Islet of Langerhans (tissue), 1 donor: ENCODE data around the gene CD180.
"Not testable (repeated sequence)": the region's sequence is repeated elsewhere in the genome, so short reads cannot be mapped to it uniquely, and the experiment has no call there.

Source experiments
- FAIRE-seq: peaks from one replicate; lab custom pipeline; 2011; peaks lifted over from hg19 to GRCh38; lab: Jason Lieb, UNC

The CD180 gene

DNA sequence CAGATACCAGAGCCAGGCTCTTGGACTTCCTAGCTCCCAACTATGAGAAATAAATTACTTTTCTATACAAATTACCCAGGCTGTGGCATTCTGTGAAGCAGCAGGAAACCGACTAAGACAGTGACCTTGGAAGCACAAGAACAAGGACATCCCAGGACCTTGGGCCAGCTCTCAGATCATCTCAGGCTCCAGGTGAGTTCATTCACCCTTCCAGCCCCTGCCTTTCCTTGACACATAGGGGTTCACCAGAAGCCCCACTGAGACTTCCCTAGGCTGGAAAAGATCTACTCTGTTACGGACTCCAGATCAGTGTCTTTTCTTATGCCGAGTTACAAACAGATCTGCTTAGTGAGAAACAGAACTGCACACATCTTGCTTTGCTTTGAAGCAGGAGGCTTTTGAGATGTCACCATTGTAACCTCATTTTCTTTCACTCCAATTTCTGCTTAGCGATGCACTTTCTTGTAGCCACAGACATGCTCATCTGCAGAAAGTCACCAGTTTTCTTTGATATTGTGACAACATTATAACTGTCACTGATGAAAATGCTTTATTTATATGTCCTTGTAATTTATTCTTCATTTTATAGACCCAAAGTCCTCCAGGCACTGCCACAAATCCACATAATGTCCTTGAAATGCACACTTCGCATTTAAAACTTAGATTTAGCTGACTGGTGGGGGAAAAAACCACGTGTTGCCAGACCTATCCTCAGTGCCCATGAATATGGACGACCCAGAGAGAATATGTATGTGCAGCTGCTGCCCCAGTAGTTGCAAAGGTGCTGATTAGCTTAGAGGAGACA, 8.1 kb downstream of the CD180 start:
- no peak for FAIRE-seq

DNA sequence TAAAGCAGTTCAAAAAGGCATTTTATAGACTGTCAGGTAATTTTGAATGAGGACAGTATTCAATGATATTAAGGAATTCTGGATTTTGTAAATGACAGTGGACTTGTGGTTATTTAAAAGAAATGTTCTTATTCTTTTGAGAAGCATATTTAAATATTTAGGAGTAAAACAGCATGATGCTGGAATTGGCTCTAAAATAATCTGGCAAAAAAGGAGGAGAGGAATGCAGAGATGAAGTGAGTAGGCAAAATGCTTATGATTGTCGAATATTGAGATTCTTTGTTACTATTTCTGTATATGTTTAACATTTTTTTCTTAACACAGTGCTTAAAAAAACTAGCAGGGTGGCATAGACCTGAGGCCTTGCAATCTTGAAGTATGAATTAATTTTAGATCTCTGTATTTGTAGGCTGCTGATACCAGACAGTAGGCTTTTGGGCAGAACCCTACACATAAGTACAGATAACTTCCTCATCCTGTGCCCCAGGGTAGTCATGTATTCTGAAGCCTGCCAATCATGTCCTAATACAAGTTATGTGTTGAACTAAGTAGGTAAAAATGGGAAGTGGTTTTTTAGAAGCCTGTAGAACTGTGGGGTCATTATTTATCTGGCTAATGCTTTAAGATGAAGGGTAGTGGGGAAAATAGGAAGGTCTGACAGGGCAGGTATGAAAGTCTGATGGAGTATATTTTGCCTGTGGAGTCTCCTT, 9.4 kb downstream of the CD180 start:
- FAIRE-seq: no peak

DNA sequence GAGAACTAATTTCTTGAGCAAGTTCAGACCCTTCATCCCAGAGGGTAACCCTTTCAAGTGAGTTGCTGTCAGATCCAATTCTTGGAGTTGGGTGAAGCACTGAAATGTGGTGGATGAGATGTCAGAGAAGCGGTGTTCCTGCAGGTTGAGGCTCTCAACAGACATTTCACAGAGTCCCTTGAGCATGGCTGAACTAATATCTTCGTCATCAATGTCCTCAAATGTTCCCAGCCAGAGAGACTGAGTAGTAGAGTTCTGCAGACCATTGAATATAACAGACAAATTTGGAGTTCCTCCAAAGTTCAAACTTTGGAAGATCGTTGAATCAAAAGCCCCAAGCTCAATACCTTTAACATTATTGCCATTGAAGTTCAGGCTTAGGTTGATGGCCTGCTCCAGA, 12.7 kb downstream of the CD180 start:
- no peak for FAIRE-seq

GRCh38 chr5:67182301-67182790, 14.3 kb downstream of the CD180 start:
- FAIRE-seq: no peak

- no peak for FAIRE-seq
These were observed 14.9 kb downstream of the CD180 start for GRCh38 chr5:67181648-67182221.

DNA sequence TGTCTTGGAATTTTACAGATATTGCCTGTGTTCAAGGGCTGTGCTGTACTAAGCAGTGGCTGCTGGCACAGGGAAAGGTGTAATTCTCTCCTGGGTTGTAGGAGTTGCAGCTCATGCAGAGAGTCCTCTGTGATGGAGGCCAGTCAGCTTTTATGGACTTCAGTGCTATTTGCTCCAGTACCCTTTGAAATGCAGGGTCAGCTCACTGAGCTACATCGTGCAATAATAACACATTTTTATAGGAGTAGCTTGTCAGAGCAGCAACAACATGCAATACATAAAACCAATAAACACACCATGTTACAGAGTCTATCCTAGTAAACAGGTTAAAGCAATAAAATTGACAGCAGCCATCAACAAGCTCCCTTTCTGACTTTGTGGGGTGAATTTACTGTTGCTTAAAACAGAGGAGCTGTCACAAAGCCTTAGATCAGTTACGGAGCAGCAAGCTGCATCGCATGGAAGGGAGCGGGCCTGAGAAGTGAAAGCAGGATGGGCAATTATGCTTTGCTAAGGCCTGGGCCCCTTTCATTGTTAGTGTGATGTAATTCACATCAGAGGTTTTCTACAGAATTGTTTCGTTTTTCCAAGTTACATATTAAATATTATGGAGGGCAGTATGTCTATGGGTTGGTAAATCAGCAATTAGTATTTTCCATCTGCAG, 16.8 kb downstream of the CD180 start:
- no peak for FAIRE-seq

DNA sequence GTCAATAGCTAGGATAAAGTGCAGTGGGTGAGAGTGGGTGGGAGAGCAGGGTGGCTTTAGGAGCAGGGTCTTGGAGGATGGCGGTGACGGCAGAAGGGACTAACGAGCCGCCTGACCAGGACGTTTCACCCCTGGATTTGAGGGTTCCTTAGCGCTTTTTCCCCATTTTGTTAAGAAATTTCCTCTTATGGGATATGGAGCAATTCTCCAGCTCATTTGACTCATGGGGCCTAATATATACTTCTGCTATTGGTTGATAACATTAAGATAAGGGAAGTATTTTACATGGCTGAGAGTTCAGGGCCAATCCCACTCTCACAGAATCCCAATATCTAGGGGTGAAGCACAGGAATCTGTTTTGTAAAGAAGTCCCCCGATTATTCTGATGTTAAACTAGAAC, 17.6 kb downstream of the CD180 start:
- FAIRE-seq: no peak

GRCh38 chr5:67178085-67178484, 18.5 kb downstream of the CD180 start:
- FAIRE-seq: no peak

- FAIRE-seq: no peak
These were observed 19.7 kb downstream of the CD180 start for GRCh38 chr5:67176936-67177335.

DNA sequence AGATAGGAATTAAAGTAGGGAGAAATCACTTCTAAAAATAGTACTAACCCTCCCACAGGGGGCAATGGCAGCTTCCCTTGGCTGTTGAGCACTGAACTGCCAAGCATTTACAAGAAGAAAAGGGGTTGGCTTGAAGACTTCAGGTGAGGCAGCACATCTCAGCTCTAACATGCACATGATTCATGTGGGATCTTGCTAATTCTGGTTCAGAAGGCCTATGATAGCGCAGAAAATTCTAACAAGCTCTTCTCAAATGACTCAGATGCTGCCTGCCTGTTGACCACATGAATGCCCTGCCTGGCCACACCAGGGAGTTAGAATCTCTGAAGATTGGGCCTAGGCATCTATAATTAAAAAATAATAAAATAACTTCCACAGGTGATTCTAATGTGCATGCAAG, 22.6 kb downstream of the CD180 start:
- no peak for FAIRE-seq

GRCh38 chr5:67173351-67173750, 23.2 kb downstream of the CD180 start:
- FAIRE-seq: not testable (repeated sequence)

GRCh38 chr5:67170767-67171166, 25.8 kb downstream of the CD180 start:
- no peak for FAIRE-seq

GRCh38 chr5:67168069-67168468, 28.5 kb downstream of the CD180 start:
- FAIRE-seq: no peak

GRCh38 chr5:67166460-67167285, 29.9 kb downstream of the CD180 start:
- no peak for FAIRE-seq

DNA sequence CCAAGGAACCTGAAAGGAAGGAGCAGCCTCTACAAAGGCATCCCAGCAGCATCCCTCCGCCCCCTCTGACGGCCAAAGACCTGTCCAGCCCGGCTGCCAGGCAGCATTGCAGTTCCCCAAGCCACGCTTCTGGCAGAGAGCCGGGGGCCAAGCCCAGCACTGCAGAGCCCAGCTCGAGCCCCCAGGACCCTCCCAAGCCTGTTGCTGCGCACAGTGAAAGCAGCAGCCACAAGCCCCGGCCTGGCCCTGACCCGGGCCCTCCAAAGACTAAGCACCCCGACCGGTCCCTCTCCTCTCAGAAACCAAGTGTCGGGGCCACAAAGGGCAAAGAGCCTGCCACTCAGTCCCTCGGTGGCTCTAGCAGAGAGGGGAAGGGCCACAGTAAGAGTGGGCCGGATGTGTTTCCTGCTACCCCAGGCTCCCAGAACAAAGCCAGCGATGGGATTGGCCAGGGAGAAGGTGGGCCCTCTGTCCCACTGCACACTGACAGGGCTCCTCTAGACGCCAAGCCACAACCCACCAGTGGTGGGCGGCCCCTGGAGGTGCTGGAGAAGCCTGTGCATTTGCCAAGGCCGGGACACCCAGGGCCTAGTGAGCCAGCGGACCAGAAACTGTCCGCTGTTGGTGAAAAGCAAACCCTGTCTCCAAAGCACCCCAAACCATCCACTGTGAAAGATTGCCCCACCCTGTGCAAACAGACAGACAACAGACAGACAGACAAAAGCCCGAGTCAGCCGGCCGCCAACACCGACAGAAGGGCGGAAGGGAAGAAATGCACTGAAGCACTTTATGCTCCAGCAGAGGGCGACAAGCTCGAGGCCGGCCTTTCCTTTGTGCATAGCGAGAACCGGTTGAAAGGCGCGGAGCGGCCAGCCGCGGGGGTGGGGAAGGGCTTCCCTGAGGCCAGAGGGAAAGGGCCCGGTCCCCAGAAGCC, 30.8 kb downstream of the CD180 start:
- FAIRE-seq: no peak

GRCh38 chr5:67164856-67165525, 31.6 kb downstream of the CD180 start:
- no peak for FAIRE-seq

GRCh38 chr5:67163863-67164595, 32.6 kb downstream of the CD180 start:
- no peak for FAIRE-seq

DNA sequence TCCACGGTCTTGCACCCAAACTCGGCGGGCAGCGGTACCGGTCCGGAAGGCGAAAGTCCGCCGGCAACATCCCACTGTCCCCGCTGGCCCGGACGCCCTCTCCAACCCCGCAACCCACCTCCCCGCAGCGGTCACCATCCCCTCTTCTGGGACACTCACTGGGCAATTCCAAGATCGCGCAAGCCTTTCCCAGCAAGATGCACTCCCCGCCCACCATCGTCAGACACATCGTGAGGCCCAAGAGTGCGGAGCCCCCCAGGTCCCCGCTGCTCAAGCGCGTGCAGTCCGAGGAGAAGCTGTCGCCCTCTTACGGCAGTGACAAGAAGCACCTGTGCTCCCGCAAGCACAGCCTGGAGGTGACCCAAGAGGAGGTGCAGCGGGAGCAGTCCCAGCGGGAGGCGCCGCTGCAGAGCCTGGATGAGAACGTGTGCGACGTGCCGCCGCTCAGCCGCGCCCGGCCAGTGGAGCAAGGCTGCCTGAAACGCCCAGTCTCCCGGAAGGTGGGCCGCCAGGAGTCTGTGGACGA, 33.3 kb downstream of the CD180 start:
- no peak for FAIRE-seq

- FAIRE-seq: no peak
These were observed 34.8 kb downstream of the CD180 start for GRCh38 chr5:67161767-67162166.
